HG03432 (cell line): ENCODE results near the gene SMARCA5.
"Not testable (repeated sequence)": the region's sequence is repeated elsewhere in the genome, so short reads cannot be mapped to it uniquely, and the experiment has no call there.

ENCODE experiments used
- ATAC-seq: cut with Tn5 transposase; IDR thresholded peaks from one replicate; pipeline ENCODE4 v1.9.1; 2021; ENCODE audit warnings: mild to moderate bottlenecking, moderate library complexity; ENCODE audit not compliant: unreplicated experiment

Gene SMARCA5, protein sequence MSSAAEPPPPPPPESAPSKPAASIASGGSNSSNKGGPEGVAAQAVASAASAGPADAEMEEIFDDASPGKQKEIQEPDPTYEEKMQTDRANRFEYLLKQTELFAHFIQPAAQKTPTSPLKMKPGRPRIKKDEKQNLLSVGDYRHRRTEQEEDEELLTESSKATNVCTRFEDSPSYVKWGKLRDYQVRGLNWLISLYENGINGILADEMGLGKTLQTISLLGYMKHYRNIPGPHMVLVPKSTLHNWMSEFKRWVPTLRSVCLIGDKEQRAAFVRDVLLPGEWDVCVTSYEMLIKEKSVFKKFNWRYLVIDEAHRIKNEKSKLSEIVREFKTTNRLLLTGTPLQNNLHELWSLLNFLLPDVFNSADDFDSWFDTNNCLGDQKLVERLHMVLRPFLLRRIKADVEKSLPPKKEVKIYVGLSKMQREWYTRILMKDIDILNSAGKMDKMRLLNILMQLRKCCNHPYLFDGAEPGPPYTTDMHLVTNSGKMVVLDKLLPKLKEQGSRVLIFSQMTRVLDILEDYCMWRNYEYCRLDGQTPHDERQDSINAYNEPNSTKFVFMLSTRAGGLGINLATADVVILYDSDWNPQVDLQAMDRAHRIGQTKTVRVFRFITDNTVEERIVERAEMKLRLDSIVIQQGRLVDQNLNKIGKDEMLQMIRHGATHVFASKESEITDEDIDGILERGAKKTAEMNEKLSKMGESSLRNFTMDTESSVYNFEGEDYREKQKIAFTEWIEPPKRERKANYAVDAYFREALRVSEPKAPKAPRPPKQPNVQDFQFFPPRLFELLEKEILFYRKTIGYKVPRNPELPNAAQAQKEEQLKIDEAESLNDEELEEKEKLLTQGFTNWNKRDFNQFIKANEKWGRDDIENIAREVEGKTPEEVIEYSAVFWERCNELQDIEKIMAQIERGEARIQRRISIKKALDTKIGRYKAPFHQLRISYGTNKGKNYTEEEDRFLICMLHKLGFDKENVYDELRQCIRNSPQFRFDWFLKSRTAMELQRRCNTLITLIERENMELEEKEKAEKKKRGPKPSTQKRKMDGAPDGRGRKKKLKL

DNA sequence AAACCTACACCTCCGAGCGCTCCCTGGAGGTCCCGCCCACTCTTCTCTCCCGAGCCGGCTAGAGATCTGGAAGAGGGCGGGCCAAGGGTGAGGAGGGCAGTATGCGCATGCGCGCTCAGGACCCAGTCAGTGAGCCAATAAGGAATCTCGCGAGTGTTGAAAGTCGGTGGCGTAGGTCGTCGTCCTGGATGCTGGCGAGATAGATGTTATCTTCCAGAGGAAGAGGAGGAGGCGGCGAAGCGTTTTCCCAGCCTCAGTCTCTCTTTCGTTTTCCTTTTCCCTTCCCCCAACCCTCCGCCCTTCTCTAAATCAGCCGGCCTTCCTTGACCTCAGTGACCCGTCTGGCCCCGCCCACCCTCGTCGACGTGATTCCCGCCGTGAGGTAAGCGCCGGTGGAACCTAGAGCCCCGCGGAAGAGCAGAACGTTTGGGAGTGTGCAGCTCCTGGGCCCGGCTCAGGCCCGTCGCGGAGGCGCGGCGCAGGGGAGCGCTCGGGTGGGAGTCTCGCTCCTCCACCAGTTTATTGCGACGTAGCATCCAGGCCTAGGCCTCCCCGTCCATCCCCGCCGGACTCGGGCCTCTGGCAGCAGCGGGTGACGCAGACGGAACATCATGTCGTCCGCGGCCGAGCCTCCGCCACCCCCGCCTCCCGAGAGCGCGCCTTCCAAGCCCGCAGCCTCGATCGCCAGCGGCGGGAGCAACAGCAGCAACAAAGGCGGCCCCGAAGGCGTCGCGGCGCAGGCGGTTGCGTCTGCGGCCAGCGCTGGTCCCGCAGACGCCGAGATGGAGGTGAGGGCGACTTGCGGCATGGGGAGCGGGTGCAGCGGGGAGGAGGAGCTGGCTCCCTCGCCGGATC is at the start of gene SMARCA5:
SMARCA5 (plus strand) TSS at position 389 of the 855 bp plus-strand sequence; CDS start at position 612, 223 bp downstream.
- peak; percentile 86 for ATAC-seq

DNA sequence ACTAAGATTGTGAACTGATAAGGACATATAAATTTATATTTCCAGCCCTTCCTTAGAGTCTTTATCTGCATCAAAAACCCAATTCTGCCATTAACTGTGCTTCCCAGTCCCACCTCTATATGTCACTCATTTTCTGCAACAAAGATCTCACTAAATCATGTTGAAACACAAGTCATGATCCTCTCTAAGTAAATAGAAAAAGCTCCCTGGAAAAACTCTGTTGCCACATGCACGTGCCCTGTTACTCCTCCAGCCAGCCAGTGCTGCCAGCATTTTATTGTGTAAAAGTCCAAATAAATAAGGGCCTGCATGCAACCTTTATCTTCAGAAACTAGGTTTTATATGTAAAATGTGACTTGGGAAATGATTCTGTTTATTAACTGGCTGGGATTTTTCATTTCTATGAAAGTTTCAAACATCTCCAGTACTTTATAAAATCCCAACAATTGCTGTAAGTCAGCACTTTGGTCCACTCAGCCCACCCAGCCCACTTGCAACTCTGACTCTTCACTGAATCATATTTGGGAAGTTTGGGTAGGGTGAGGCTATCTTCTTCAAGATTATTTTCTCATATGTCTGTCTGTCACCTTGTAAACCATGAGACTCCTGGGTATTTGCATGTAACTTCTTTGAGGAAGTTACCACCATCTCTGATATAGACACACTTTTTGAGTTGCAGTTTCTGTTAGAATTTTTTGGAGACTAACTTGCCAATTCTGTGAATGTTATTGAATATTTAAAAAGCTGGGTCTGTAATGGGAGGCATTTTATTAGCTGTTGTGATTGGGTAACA is 40.0 kb upstream of the SMARCA5 start:
- ATAC-seq: peak; percentile 77

DNA sequence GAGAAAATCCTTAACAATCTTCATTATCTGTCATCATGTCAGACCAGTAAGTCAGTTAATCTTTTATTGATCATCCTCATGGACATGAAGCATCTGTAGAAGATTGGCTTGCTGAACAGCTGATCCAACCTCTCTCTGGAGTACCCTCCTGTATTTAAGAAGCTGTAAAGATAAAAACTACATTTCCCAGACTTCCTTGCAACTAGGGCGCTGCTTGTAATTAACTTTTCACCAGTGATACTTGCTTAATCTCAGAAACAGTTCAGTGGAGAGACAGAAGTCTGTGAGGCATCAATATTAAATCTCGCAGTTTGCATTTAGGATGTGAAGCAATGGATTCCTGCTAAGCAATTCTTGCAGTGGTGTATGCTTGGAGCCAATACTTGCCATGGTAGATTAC is 36.0 kb upstream of the SMARCA5 start:
- no peak for ATAC-seq

DNA sequence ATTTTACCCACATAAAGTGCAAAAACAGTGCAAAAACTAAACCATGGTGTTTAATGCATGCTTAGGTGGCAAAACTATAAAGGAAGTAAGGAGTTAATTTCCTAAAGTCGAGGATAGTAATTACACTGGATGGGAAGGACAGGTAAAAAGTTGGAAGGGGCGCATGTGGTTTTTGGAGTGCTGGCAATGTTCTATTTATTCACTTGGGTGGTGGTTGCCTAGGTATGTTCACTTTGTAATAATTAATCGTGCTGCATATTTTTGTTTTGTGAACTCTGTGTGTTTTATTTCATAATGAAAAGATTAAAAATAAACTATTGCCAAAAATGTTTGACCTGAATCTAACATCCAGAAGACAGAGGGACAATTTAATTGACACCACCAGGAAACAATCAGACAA is 32.1 kb upstream of the SMARCA5 start:
- ATAC-seq: no peak

DNA sequence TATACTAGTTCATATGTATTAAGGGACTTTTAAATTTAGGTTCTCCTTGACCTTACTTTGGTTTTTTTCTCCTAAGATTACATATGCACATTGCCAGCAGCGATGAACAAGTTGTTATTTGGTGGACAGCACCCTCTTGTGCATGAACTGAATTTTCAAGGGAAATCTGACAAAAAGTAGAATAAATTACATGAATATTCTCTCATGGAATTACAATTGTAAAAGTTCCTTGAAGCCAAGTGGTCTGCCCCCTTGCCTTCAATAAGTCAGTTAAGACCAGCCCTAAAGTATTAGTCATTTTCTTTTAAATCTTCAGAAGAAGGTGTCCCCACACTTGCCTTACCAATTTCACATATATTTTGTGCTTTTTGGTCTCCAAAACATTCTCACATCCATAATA is 30.7 kb upstream of the SMARCA5 start:
- ATAC-seq: peak; percentile 80

DNA sequence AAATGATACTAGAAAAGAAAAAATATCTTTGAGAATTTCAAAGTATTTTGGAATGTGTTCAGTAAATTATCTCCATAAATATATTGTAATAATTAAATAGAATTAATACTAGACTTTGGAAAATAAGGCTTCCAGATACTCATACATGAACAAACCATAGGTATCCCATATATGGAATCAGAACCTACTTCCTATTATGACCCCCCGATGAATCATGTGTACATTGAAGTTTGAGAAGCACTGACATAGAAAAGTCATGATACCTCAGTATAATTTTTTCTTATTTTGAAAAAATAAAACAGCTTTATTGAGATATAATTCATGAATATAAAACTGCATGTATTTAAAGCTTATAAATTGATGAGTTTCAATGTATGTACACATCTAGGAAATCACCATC is 27.2 kb upstream of the SMARCA5 start:
- no peak for ATAC-seq

DNA sequence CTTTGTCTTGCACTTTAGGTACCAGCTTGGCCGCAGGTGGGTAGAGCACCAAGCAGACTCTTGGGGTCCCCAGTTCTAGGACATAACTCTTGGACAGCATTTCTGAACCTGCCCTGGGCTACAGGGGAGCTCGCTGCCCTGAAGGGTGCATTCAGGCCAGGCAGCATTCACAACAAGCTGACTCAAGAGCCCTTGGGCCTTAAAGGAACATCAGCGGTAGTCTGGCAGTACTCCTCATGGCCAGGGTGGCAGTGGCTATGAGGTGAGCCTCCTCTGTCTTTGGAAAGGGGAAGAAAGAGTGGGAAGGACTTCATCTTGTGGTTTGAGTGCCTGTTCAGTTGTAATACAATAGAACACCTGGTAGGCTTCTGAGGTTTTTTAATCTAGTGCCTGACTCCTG is 24.8 kb upstream of the SMARCA5 start:
- no peak for ATAC-seq

DNA sequence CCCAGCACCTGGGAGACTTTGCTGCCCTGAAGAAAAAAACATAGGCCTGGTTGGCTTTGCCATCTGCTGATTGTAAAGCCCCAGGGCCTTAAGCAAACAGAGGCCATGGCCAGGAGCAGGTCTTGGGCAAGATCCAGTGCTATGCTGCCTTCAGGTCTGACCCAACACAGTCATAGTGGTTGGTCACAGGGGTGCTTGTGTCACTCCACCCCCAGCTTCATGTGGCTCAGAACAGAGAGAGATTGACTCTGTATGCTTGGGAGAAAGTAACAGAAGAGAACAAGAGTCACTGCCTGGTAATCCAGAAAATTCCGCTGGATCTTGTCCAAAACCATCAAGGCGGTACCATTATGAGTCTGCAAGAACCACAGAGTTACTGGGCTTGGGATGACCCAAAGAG is 24.4 kb upstream of the SMARCA5 start:
- no peak for ATAC-seq

DNA sequence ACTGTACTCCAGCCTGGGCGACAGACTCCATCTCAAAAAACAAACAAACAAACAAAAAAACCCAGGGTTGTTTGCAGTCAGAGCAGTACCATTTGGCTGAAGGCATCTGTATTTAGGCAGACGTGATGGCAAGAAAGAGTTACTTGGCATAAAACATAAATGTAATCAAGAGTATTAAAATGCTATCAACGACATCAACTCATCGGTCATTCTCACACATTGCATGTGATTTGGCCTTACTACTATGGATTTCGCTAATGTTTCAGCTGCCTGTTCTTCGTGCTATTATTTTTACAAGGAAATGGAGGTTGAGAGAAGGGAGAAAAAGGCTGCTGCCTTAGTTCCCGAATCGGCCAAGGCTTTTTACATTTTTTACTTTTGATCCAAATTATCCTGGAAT is 15.5 kb upstream of the SMARCA5 start:
- no peak for ATAC-seq

DNA sequence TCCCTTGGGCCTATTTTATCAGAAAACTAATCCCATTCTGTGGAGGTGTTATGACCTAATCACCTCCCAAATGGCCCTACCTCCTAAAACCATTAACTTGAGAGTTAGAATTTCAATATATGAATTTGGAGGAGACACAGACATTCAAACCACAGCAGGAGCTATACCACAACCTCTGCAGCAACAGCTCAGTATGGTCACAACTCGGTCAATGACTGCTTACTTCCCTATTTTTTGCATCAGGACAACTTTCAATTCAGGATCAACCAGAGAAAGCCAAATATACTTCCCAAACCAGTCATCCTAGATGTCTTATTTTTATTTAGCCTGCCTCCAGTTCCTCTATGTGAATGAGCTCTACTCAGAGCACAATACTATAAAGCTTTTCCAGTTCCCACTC is 11.3 kb upstream of the SMARCA5 start:
- ATAC-seq: no peak

DNA sequence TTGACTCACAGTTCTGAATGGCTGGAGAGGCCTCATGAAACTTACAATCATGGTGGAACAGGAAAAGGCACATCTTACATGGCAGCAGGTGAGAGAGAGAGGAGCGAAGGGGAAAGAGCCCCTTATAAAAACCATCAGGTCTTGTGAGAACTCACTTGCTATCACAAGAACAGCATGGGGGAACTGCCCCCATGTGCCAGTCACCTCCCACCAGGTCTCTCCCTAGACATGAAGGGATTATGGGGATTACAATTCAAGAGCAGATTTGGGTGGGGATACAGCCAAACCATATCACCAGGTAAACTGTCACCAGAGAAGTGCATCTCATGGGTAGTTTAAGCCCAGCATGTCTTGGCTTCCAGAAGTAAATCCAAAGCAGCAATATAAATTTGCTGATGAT is 7.5 kb upstream of the SMARCA5 start:
- no peak for ATAC-seq

DNA sequence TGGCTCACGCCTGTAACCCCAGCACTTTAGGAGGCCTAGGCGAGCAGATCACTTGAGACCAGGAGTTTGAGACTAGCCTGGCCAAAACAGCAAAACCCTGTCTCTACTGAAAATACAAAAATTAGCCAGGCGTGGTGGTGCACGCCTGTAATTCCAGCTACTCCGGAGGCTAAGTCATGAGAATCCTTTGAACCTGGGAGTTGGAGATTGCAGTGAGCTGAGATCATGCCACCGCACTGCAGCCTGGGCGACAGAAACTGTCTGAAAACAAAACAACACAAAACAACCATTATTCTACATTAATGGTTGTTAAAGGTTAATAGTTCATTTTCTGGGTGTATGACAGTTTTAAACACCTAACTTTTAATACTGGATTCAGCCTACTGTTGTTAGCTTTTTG is 1.6 kb upstream of the SMARCA5 start:
- no peak for ATAC-seq

DNA sequence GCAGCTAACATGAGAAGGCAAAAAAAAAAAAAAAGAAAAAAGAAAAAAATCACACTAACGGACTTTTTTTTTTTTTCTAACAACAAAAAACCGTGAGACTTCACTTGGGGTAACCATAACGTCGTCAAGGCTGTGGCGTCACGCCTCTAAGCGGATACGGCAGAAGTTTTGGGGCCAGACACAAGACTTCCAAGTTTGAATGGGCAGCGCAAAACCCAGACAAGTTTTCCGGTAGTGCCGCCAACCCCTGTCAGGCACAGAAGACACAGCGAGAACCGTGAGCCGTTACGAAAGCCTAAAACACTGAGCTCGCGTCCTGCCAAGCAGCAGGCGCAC is 556 bp upstream of the SMARCA5 start:
- peak; percentile 42 for ATAC-seq

DNA sequence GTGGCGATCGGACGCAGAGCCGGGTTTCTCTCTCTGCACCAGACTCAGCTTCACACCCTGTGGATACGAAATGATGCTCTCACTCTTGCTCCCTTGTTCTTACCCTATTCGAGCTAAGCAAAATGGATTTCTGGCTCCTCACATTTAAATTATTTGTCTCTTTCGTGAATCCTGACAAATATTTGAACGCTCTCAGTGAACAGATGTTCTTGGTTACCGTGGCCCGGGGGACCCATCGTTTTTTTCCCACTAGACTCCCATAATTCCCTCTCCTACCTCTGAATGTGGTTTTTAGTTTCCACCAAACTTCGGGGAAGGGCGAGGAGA is 630 bp downstream of the SMARCA5 start:
- no peak for ATAC-seq

DNA sequence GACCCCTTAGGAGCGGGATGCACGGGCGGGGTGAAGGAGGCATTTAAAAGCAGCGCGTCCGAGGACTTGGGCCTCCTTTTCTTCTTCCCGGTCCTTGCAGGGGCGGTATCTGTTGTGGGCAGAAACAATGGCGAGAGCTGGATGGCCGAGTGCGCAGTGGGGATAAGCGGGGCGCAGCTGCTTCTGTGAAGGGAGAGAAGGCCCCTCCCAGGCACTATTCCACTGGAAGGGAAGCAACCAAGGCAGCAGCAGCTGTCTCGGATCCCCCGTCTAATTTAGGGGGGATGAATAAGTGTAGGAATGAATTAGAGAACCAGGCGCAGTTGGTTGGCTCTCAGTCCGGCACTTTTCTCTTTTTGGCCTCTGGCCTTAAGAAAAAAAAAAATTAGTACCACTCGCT is 995 bp downstream of the SMARCA5 start:
- no peak for ATAC-seq

DNA sequence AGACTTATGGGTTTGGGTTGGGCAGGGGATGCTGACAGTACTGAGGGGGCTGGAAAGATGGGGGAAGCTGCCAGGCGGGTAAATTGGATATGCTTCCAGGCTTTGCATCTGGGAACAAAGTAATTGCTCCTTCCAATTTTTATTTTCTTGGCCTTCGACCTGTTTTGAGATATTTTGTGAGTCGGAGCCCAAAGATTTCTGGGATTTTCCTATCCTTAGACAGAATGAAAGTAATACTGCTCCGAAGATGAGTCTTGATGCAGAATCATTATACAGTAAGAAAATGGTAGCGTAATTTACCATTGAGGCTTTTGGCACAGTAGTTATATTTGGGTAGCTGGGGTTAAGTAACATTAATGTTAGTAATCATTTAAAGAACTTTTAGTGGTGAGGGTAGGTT is 1.4 kb downstream of the SMARCA5 start:
- no peak for ATAC-seq

DNA sequence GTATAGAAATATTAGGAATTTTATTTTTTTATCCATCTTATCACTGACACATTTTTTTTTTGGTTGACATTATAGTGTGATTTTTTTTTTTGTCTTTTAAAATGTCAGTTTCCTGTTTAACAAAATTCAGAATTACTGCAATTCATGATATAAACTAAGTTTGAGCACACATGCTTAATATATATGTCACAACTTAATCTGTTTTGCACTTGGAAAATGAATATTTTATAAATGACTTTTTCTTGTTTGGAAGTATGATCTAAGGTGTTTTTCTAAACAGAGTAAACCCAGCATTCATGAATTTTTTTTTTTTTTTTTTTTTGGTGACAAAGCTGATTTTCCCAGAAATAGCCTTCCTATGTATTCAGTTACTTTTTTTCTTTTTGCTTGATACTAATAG is 2.4 kb downstream of the SMARCA5 start:
- ATAC-seq: no peak

DNA sequence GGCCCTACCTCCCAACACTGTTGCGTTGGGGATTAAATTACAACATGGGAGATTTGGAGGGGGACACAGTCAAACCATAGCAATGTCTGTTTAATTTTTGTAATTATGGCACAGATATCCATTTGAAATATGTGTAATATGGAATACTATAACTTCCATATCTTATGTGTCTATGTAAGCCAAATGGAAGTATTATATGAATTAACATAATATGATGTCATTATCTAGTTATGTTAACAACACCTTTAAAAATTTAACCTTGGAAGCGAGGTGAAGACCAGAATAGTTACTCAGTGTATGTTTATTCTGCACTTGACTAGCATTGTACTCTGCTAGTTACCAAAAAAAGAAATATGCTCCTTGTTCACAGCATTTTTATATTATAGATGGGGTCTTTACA is 4.3 kb downstream of the SMARCA5 start:
- no peak for ATAC-seq

DNA sequence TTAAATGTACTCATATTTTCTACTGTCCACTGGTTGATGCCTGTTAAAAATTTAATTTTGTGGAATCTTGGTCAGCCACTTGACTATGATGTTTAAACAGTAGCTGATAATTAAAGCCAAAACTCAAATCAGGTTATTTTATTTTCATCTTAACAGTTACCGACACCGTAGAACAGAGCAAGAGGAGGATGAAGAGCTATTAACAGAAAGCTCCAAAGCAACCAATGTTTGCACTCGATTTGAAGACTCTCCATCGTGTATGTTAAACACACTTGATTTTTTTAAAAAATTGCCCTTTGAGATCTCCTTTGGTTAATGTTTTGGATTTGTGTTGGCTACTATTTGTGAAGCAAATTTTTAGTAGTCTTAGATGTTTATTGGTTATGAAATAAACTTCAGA is 10.7 kb downstream of the SMARCA5 start:
- no peak for ATAC-seq

DNA sequence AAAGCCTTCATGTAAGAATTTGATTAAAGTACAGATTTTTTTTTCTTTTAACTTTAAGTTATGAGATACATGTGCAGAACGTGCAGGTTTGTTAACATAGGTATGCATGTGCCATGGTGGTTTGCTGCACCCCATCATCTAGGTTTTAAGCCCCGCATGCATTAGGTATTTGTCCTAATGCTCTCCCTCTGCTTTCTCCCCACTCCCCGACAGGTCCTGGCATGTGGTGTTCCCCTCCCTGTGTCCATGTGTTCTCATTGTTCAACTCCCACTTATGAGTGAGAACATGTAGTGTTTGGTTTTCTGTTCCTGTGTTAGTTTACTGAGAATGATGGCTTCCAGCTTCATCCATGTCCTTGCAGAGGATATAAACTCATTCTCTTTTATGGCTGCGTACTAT is 14.5 kb downstream of the SMARCA5 start:
- ATAC-seq: not testable (repeated sequence)
